ENCODE data around the gene CLMN. TPM values are rescaled to one million over a fixed set of nuclear protein-coding genes. Genes with fewer than 3 reads are reported as not detected.

CLMN gene
- total RNA-seq, 6 experiments from 2014 or later = 0.02 TPM; not detected in 5

DNA sequence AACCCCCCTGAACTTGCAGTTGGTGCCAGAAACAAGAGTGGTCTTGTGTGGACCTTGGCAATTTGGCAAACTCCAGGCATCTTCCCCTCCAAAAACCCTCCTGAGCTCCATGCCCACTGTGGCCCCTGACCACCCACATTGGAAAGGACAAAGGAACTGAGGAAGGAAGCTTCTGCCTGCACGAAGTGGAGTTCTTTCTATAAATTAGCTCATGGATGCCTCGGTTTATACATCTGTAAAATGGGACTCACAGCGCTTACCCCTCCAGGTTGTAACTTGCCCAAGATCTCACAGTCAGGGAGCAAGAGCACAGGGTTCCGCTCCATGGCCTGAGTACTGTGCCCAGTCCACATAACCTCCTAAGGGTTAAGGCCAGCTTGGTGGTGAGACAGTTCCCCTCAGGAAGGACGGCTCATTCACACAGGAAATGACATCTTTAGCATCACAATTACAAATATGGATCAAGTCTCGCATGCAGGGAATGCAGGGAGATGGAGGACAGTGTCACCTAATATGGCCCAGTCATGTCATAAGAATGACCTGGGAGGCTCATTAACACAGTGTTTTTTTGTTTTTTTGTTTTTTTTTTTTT is 66.6 kb downstream of the CLMN start:
- no peaks in the 10 kb centered on the region for H3K36me3 Mint-ChIP-seq (ENCODE audit: low read depth)
- no peaks in the 10 kb centered on the region for H3K27me3 Mint-ChIP-seq (ENCODE audit: insufficient read depth)
- TF ChIP-seq, protein P1, sequence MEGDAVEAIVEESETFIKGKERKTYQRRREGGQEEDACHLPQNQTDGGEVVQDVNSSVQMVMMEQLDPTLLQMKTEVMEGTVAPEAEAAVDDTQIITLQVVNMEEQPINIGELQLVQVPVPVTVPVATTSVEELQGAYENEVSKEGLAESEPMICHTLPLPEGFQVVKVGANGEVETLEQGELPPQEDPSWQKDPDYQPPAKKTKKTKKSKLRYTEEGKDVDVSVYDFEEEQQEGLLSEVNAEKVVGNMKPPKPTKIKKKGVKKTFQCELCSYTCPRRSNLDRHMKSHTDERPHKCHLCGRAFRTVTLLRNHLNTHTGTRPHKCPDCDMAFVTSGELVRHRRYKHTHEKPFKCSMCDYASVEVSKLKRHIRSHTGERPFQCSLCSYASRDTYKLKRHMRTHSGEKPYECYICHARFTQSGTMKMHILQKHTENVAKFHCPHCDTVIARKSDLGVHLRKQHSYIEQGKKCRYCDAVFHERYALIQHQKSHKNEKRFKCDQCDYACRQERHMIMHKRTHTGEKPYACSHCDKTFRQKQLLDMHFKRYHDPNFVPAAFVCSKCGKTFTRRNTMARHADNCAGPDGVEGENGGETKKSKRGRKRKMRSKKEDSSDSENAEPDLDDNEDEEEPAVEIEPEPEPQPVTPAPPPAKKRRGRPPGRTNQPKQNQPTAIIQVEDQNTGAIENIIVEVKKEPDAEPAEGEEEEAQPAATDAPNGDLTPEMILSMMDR (IDR thresholded peaks at IDR 0.05) = no peak
- H3K27ac Mint-ChIP-seq = no peak overlapping the region
- no peak for DNase-seq
- no peaks in the 10 kb centered on the region for H3K4me1 Mint-ChIP-seq (ENCODE audit: low read depth)
- no peak overlapping the region for H3K4me3 Mint-ChIP-seq
- peaks cover 6% of the 10 kb centered on the region; the same call in 1 of the 2 replicates for H3K9me3 Mint-ChIP-seq

DNA sequence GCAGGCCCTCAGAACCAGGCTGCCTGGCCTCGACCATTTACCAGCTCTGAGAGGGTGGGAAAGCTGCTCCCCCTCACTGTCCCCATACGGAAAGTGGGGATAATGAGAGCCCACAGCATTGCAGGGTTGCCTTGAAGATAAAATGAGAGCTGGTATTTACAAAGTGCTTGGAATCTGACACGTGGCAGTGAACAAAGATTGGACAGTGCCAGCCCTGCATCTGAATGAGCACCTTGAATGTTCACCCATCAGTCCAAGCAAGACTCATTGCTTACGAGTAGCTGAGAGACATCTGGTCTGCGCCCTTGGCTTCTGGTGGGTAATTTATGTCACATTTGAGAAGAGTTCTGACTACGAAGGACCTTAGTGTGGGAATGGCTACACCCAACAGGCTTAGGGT is 67.5 kb downstream of the CLMN start:
- H3K27ac Mint-ChIP-seq = no peak overlapping the region
- H3K36me3 Mint-ChIP-seq (ENCODE audit: low read depth) = no peaks in the 10 kb centered on the region
- peaks cover 6% of the 10 kb centered on the region; the same call in 1 of the 2 replicates for H3K9me3 Mint-ChIP-seq
- H3K27me3 Mint-ChIP-seq (ENCODE audit: insufficient read depth) = peaks cover 2% of the 10 kb centered on the region; the same call in 1 of the 2 replicates
- no peak overlapping the region for H3K4me3 Mint-ChIP-seq
- no peak for DNase-seq
- no peaks in the 10 kb centered on the region for H3K4me1 Mint-ChIP-seq (ENCODE audit: low read depth)
- TF ChIP-seq, protein P1 (IDR thresholded peaks at IDR 0.05) = no peak

DNA sequence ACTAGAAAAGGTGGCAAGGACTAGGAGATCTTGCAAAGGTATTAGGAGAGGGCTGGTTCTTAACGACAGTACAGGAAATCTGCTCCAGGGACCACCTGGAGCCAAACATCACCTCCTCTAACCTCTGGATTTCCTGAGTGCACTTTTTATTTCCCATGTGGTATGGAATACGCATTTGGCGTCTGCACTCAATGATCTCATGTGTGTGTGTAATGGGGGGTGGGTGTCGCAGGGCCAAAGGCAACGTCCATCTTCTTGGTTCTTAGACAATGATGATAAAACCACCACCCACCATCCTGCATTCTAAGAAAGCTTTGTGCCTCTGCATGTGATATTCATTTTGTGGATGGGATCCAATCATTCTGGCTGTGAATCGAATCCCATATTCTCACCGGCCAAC is 68.8 kb downstream of the CLMN start:
- Mint-ChIP-seq H3K4me3 (no peak overlapping the region), H3K4me1 (ENCODE audit: low read depth) (no peaks in the 10 kb centered on the region), H3K27me3 (ENCODE audit: insufficient read depth) (peaks cover 2% of the 10 kb centered on the region; the same call in 1 of the 2 replicates), H3K27ac (no peak overlapping the region), H3K9me3 (peaks cover 5% of the 10 kb centered on the region; the same call in 1 of the 2 replicates), H3K36me3 (ENCODE audit: low read depth) (no peaks in the 10 kb centered on the region)
- TF ChIP-seq, protein P1 (IDR thresholded peaks at IDR 0.05) = no peak
- DNase-seq = no peak

DNA sequence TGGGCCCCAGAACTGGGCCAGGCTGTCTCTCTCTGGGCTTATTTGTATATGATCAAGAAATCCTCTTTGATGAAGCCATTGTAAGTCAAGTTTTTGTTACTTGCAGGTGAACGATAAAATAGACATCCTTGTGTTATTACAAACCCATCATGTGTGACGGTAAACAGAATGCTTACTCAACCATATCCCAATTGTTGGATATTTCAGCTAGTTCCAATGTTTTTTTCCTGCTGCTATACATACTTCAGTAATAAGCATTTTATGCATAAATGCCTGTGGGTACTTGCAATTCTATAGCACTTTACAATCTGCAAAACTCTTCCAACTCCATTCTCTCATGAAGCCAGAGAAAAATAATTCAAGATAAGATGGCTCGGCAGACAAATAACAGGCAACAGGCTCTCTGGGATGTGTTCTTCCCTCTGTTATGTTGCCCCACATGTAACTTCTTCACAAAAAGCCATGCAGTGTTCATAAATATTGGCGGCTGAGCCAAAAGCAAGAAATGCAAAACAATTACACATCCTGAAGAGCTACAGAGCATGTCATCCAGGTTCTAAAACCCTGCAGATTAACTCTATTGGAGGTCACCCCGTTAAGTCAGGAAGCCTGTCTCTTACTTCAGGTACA is 69.5 kb downstream of the CLMN start:
- Mint-ChIP-seq H3K4me3 (no peak overlapping the region), H3K36me3 (ENCODE audit: low read depth) (no peaks in the 10 kb centered on the region), H3K9me3 (peaks cover 7% of the 10 kb centered on the region; the same call in 1 of the 2 replicates), H3K27me3 (ENCODE audit: insufficient read depth) (peaks cover 2% of the 10 kb centered on the region), H3K4me1 (ENCODE audit: low read depth) (no peaks in the 10 kb centered on the region), H3K27ac (no peak overlapping the region)
- DNase-seq = no peak
- TF ChIP-seq, protein P1 (IDR thresholded peaks at IDR 0.05) = no peak

DNA sequence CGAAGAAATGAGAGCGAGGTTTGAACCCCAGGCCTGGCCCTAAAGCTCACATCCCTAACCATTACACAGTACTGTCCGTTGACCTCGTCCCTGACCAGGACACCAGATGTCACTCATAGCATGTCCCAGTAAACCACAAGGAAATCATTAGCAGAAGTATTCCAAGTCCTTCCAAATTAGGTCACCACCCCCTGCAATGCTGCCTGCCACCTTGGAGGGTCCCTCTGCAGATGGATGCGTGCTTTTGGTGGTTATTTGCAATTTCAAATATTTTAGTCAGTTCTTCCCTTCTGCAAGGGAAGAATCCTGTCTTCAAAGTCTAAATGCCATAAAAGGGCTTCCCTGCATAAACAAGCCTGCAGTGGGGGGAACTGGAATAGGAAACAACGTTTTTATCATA is 71.3 kb downstream of the CLMN start:
- Mint-ChIP-seq H3K9me3 (peaks cover 12% of the 10 kb centered on the region), H3K36me3 (ENCODE audit: low read depth) (no peaks in the 10 kb centered on the region), H3K4me3 (no peak overlapping the region), H3K27ac (no peak overlapping the region), H3K27me3 (ENCODE audit: insufficient read depth) (peaks cover 2% of the 10 kb centered on the region), H3K4me1 (ENCODE audit: low read depth) (no peaks in the 10 kb centered on the region)
- TF ChIP-seq, protein P1 (IDR thresholded peaks at IDR 0.05) = no peak
- no peak for DNase-seq
